ENCODE results near the gene TENM4.

DNA sequence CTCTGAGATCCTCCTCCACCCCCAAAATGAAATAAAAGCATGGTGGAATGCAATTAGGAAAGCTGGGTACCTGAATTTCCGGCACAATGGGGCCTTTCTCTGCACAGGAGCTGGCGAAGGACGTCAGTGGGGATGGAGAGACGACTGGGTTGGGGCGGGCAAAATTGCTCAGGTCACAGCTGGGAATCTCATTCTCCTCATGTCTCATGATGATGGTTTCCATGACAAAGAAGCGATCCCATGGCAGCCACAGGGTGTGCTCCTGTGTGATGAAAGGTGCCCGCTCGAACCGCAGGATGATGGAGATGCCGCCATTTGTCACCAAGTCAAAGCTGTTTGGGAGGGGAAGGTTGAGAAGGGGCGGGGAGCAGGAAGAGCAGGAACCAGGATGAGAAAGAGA lies 708.6 kb downstream of the TENM4 start:
- TF ChIP-seq, protein P1, sequence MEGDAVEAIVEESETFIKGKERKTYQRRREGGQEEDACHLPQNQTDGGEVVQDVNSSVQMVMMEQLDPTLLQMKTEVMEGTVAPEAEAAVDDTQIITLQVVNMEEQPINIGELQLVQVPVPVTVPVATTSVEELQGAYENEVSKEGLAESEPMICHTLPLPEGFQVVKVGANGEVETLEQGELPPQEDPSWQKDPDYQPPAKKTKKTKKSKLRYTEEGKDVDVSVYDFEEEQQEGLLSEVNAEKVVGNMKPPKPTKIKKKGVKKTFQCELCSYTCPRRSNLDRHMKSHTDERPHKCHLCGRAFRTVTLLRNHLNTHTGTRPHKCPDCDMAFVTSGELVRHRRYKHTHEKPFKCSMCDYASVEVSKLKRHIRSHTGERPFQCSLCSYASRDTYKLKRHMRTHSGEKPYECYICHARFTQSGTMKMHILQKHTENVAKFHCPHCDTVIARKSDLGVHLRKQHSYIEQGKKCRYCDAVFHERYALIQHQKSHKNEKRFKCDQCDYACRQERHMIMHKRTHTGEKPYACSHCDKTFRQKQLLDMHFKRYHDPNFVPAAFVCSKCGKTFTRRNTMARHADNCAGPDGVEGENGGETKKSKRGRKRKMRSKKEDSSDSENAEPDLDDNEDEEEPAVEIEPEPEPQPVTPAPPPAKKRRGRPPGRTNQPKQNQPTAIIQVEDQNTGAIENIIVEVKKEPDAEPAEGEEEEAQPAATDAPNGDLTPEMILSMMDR (IDR thresholded peaks at IDR 0.05), result no peak
- no peak for TF ChIP-seq SREBF2 (IDR thresholded peaks at IDR 0.05)
- TF ChIP-seq KDM1A (IDR thresholded peaks at IDR 0.05; ENCODE audit: low read depth), result no peak
- TF ChIP-seq HOXA7 (CRISPR knock-in tag; IDR thresholded peaks at IDR 0.05), result no peak
- no peak for TF ChIP-seq POLR2A (IDR thresholded peaks at IDR 0.05; ENCODE audit: low read length)
- TF ChIP-seq FOSL2 (IDR thresholded peaks at IDR 0.05), result no peak
- no peak for TF ChIP-seq FOSL2 (CRISPR knock-in tag; IDR thresholded peaks at IDR 0.05)
- TF ChIP-seq, protein P2, sequence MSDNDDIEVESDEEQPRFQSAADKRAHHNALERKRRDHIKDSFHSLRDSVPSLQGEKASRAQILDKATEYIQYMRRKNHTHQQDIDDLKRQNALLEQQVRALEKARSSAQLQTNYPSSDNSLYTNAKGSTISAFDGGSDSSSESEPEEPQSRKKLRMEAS (IDR thresholded peaks at IDR 0.05), result no peak
- TF ChIP-seq RAD21 (conservative IDR thresholded peaks at IDR 0.05 in 1 of 2, IDR thresholded peaks at IDR 0.05 in 1 of 2), result no peak
- TF ChIP-seq, protein P3, sequence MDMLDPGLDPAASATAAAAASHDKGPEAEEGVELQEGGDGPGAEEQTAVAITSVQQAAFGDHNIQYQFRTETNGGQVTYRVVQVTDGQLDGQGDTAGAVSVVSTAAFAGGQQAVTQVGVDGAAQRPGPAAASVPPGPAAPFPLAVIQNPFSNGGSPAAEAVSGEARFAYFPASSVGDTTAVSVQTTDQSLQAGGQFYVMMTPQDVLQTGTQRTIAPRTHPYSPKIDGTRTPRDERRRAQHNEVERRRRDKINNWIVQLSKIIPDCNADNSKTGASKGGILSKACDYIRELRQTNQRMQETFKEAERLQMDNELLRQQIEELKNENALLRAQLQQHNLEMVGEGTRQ (IDR thresholded peaks at IDR 0.05), result no peak
- TF ChIP-seq ESRRA (IDR thresholded peaks at IDR 0.05; ENCODE audit: borderline replicate concordance, low read length), result no peak
- TF ChIP-seq, protein P4, sequence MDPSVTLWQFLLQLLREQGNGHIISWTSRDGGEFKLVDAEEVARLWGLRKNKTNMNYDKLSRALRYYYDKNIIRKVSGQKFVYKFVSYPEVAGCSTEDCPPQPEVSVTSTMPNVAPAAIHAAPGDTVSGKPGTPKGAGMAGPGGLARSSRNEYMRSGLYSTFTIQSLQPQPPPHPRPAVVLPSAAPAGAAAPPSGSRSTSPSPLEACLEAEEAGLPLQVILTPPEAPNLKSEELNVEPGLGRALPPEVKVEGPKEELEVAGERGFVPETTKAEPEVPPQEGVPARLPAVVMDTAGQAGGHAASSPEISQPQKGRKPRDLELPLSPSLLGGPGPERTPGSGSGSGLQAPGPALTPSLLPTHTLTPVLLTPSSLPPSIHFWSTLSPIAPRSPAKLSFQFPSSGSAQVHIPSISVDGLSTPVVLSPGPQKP (IDR thresholded peaks at IDR 0.05; ENCODE audit: low read depth, low read length), result no peak
- TF ChIP-seq CBX8 (IDR thresholded peaks at IDR 0.05), result no peak
- TF ChIP-seq JUNB (IDR thresholded peaks at IDR 0.05), result no peak
- no peak for TF ChIP-seq MYC (IDR thresholded peaks at IDR 0.05; ENCODE audit: borderline replicate concordance, low read length)
